Activated T-cell treated with anti-CD3 and anti-CD28 coated beads for 24 hours (primary cell): ENCODE measurements around the gene PELI1.
"Not testable (repeated sequence)": the region's sequence is repeated elsewhere in the genome, so short reads cannot be mapped to it uniquely, and the experiment has no call there.

ENCODE experiments used
- DNase-seq: peaks from one replicate; pipeline ENCODE4 v3.0.0-alpha.2; 2020; ENCODE audit warnings: low read depth

PELI1 gene

GRCh38 chr2:64122358-64122757, 21.9 kb downstream of the PELI1 start:
- DNase-seq, result no peak

GRCh38 chr2:64120928-64121327, 23.3 kb downstream of the PELI1 start:
- DNase-seq, result no peak

- DNase-seq, result no peak
Observed at GRCh38 chr2:64120008-64120407, 24.2 kb downstream of the PELI1 start.

- no peak for DNase-seq
Observed at GRCh38 chr2:64119369-64119768, 24.9 kb downstream of the PELI1 start.

- DNase-seq, result no peak
Observed at GRCh38 chr2:64115808-64116598, 28.2 kb downstream of the PELI1 start.

GRCh38 chr2:64114912-64115277, 29.3 kb downstream of the PELI1 start:
- no peak for DNase-seq

GRCh38 chr2:64114063-64114911, 29.9 kb downstream of the PELI1 start:
- DNase-seq, result no peak

GRCh38 chr2:64112016-64112415, 32.2 kb downstream of the PELI1 start:
- DNase-seq, result no peak

GRCh38 chr2:64111426-64111825, 32.8 kb downstream of the PELI1 start:
- no peak for DNase-seq

- no peak for DNase-seq
Observed at GRCh38 chr2:64108666-64109241, 35.5 kb downstream of the PELI1 start.

GRCh38 chr2:64106481-64106880, 37.7 kb downstream of the PELI1 start:
- DNase-seq, result no peak

- DNase-seq, result no peak
Observed at GRCh38 chr2:64105670-64106461, 38.4 kb downstream of the PELI1 start.

GRCh38 chr2:64104933-64105332, 39.3 kb downstream of the PELI1 start:
- no peak for DNase-seq

GRCh38 chr2:64102736-64103135, 41.5 kb downstream of the PELI1 start:
- not testable (repeated sequence) for DNase-seq

GRCh38 chr2:64101141-64101591, 43.1 kb downstream of the PELI1 start:
- DNase-seq, result no peak

GRCh38 chr2:64100584-64100983, 43.6 kb downstream of the PELI1 start:
- not testable (repeated sequence) for DNase-seq

GRCh38 chr2:64094663-64095382, 49.4 kb downstream of the PELI1 start:
- DNase-seq, result no peak

GRCh38 chr2:64093341-64093740, 50.9 kb downstream of the PELI1 start:
- DNase-seq, result no peak

- no peak for DNase-seq
Observed at GRCh38 chr2:64092502-64092901, 51.7 kb downstream of the PELI1 start.

- DNase-seq, result no peak
Observed at GRCh38 chr2:64090264-64090663, 54.0 kb downstream of the PELI1 start.

- no peak for DNase-seq
Observed at GRCh38 chr2:64086347-64087082, 57.7 kb downstream of the PELI1 start.
